HG03103 (cell line): ENCODE results near the gene KRI1.

ENCODE experiments used
- ATAC-seq: cut with Tn5 transposase; IDR thresholded peaks from one replicate; pipeline ENCODE4 v1.9.1; 2021; ENCODE audit warnings: low read depth; ENCODE audit not compliant: unreplicated experiment

KRI1 gene

GRCh38 chr19:10565567-10566407 lies at the start of gene KRI1:
KRI1 (minus strand) TSS chr19:10566010; CDS start chr19:10565999, 11 bp downstream.
- ATAC-seq: peak; percentile 38

- no peak for ATAC-seq
Observed at GRCh38 chr19:10612499-10613119, 46.8 kb upstream of the KRI1 start.

GRCh38 chr19:10611907-10612306 lies 46.1 kb upstream of the KRI1 start:
- ATAC-seq: no peak

- no peak for ATAC-seq
Observed at GRCh38 chr19:10604460-10604980, 38.7 kb upstream of the KRI1 start.

- no peak for ATAC-seq
Observed at GRCh38 chr19:10603873-10604459, 38.2 kb upstream of the KRI1 start.

GRCh38 chr19:10603084-10603872 lies 37.5 kb upstream of the KRI1 start:
- no peak for ATAC-seq

GRCh38 chr19:10602330-10603083 lies 36.7 kb upstream of the KRI1 start:
- peak; percentile 66 for ATAC-seq

GRCh38 chr19:10601999-10602329 lies 36.2 kb upstream of the KRI1 start:
- no peak for ATAC-seq

GRCh38 chr19:10600149-10600548 lies 34.3 kb upstream of the KRI1 start:
- no peak for ATAC-seq

GRCh38 chr19:10593820-10594637 lies 28.2 kb upstream of the KRI1 start:
- no peak for ATAC-seq

GRCh38 chr19:10593148-10593547 lies 27.3 kb upstream of the KRI1 start:
- ATAC-seq: no peak

- ATAC-seq: no peak
Observed at GRCh38 chr19:10587839-10588150, 22.0 kb upstream of the KRI1 start.

GRCh38 chr19:10587022-10587838 lies 21.4 kb upstream of the KRI1 start, which contains the start of gene AP1M2:
AP1M2 (minus strand) TSS chr19:10587312; CDS start chr19:10587231, 81 bp downstream.
- ATAC-seq: no peak

- no peak for ATAC-seq
Observed at GRCh38 chr19:10586396-10586795, 20.6 kb upstream of the KRI1 start.

GRCh38 chr19:10583036-10583776 lies 17.4 kb upstream of the KRI1 start:
- no peak for ATAC-seq

- no peak for ATAC-seq
Observed at GRCh38 chr19:10582091-10582490, 16.3 kb upstream of the KRI1 start.

GRCh38 chr19:10580979-10581631 lies 15.3 kb upstream of the KRI1 start:
- ATAC-seq: no peak
